HepG2 (cell line): ENCODE measurements around the gene LYRM4. TPM values are rescaled to one million over a fixed set of nuclear protein-coding genes. Genes with fewer than 3 reads are reported as not detected.

Source experiments
- ATAC-seq: fragments of 200-7000 bp; cut with Tn5 transposase; 3 replicates; pipeline ENCODE4 v1.9.1; 2020; ENCODE audit warnings: mild to moderate bottlenecking, moderate library complexity
- BruUV-seq: library from RNA; stranded (reverse); fragments of 400-500 nt; replicated peaks from 2 replicates; lab custom pipeline; 2021; lab: Mats Ljungman, UMichigan
- CTCF ChIA-PET: fragments of 300-600 bp; formaldehyde crosslinking; extraction: SDS; loops from one replicate; lab custom pipeline; 2021; ENCODE audit warnings: low total read pairs, inconsistent platforms, low intra/inter-chr PET ratio; lab: Yijun Ruan, JAX
- POLR2A ChIA-PET: fragments of 350-600 bp; sonication (Branson Sonifier 250); formaldehyde crosslinking; loops from one replicate; lab custom pipeline; 2020; ENCODE audit warnings: antibody characterized with exemption, inconsistent platforms; lab: Yijun Ruan, JAX
- DNase-seq: peaks from one replicate; pipeline ENCODE4 v3.0.0-alpha.2; 2015; ENCODE audit warnings: low spot score
- FAIRE-seq: peaks from 3 replicates; lab custom pipeline; 2011; peaks lifted over from hg19 to GRCh38; lab: Jason Lieb, UNC
- H2AFZ ChIP-seq: one replicate; pipeline ENCODE4 v1.6.1; 2011; ENCODE audit warnings: low read length, inconsistent platforms
- H3K27ac ChIP-seq: fragments of 300-600 bp; 3 replicates; pipeline ENCODE4 v1.8.0; 2011; ENCODE audit warnings: mixed run types, mild to moderate bottlenecking, mixed read lengths, low read length, inconsistent platforms; ENCODE audit not compliant: insufficient read depth; ENCODE audit errors: extremely low read length
- H3K27me3 ChIP-seq, 2 experiments: fragments of 200-600 bp in 1 of 2; 2 replicates in 1 of 2; 3 replicates in 1 of 2; pipeline versions ENCODE4 v1.6.0 to v1.8.0; 2011; ENCODE audit warnings: low read length in 2 of 2, mild to moderate bottlenecking in 2 of 2, moderate library complexity in 2 of 2, inconsistent platforms in 1 of 2; ENCODE audit not compliant: insufficient read depth in 2 of 2, control insufficient read depth in 1 of 2
- H3K36me3 ChIP-seq, 2 experiments: fragments of 200-600 bp in 1 of 2; replicated peaks in 1 of 2; 2 replicates in 1 of 2; 3 replicates in 1 of 2; pipeline versions ENCODE4 v1.5.1 to v1.8.0; 2011; ENCODE audit warnings: low read length in 2 of 2, inconsistent platforms in 1 of 2; ENCODE audit not compliant: insufficient read depth in 2 of 2, control insufficient read depth in 1 of 2
- H3K4me1 ChIP-seq: 2 replicates; pipeline ENCODE4 v1.5.1; 2012; ENCODE audit warnings: low read length, inconsistent platforms; ENCODE audit not compliant: insufficient read depth
- H3K4me2 ChIP-seq: 2 replicates; pipeline ENCODE4 v1.6.0; 2011; ENCODE audit warnings: low read depth, low read length, inconsistent platforms
- H3K4me3 ChIP-seq, 3 experiments: fragments of 200-600 bp in 1 of 3; sonication (generic), shearing (Covaris generic) in 1 of 3; replicated peaks in 1 of 3; 2 replicates each; pipeline ENCODE4 v1.5.1; 2011 to 2016; ENCODE audit warnings: low read length in 3 of 3, inconsistent platforms in 2 of 3, low read depth in 2 of 3, mild to moderate bottlenecking in 2 of 3, control low read depth in 1 of 3, mixed read lengths in 1 of 3; ENCODE audit not compliant: insufficient read depth in 1 of 3
- H3K79me2 ChIP-seq: one replicate; pipeline ENCODE4 v1.6.1; 2011; ENCODE audit warnings: low read length, inconsistent platforms; ENCODE audit not compliant: insufficient read depth
- H3K9ac ChIP-seq: 2 replicates; pipeline ENCODE4 v1.6.0; 2011; ENCODE audit warnings: mild to moderate bottlenecking, low read depth, low read length, inconsistent platforms; ENCODE audit not compliant: insufficient read depth
- H3K9me3 ChIP-seq: 2 replicates; pipeline ENCODE4 v1.5.1; 2012; ENCODE audit warnings: mild to moderate bottlenecking, low read length
- H4K20me1 ChIP-seq: 2 replicates; pipeline ENCODE4 v1.6.0; 2011; ENCODE audit warnings: inconsistent platforms, mild to moderate bottlenecking, low read length, moderate library complexity; ENCODE audit not compliant: insufficient read depth
- BHLHE40 ChIP-seq: IDR thresholded peaks from 2 replicates; pipeline ENCODE4 v1.6.1; 2011; ENCODE audit warnings: low read length, improper control_type of control experiment
- CREB3 ChIP-seq: sonication (generic); formaldehyde crosslinking; IDR thresholded peaks from 2 replicates; pipeline ENCODE4 v1.5.0; 2020; ENCODE audit warnings: missing genetic modification reagents
- DZIP1 ChIP-seq: sonication (generic); formaldehyde crosslinking; IDR thresholded peaks from 2 replicates; pipeline ENCODE4 v1.5.0; 2020; ENCODE audit warnings: mild to moderate bottlenecking, missing genetic modification reagents
- ELK4 ChIP-seq: sonication (generic); formaldehyde crosslinking; IDR thresholded peaks from 2 replicates; pipeline ENCODE4 v1.9.0; 2021; ENCODE audit warnings: missing genetic modification reagents, borderline replicate concordance
- HOXA7 ChIP-seq: sonication (generic); formaldehyde crosslinking; IDR thresholded peaks from 2 replicates; pipeline ENCODE4 v1.8.1; 2022; ENCODE audit warnings: mild to moderate bottlenecking, missing genetic modification reagents, moderate library complexity
- POGK ChIP-seq: sonication (generic); formaldehyde crosslinking; conservative IDR thresholded peaks from 2 replicates; pipeline ENCODE4 v1.8.0; 2022; ENCODE audit warnings: mild to moderate bottlenecking, moderate library complexity, missing genetic modification reagents
- PRMT3 ChIP-seq: sonication (generic); formaldehyde crosslinking; IDR thresholded peaks from 2 replicates; pipeline ENCODE4 v1.8.1; 2022; ENCODE audit warnings: low read depth, mild to moderate bottlenecking, moderate library complexity, missing genetic modification reagents, borderline replicate concordance
- RBM39 ChIP-seq: fragments of 200-400 bp; formaldehyde crosslinking; IDR thresholded peaks from one replicate; pipeline ENCODE4 v1.6.1; 2018; ENCODE audit warnings: antibody characterized with exemption, mild to moderate bottlenecking, low read depth, low read length; ENCODE audit not compliant: poor library complexity, severe bottlenecking
- SALL1 ChIP-seq: sonication (generic); formaldehyde crosslinking; IDR thresholded peaks from 2 replicates; pipeline ENCODE4 v1.8.0; 2022; ENCODE audit warnings: mild to moderate bottlenecking, missing genetic modification reagents
- ZBTB20 ChIP-seq: sonication (generic); formaldehyde crosslinking; IDR thresholded peaks from 2 replicates; pipeline ENCODE4 v1.8.1; 2023; ENCODE audit warnings: missing genetic modification reagents, low read depth, mild to moderate bottlenecking, borderline replicate concordance
- ZFY ChIP-seq: sonication (generic); formaldehyde crosslinking; IDR thresholded peaks from 2 replicates; pipeline ENCODE4 v1.4.0; 2020; ENCODE audit warnings: missing genetic modification reagents
- ZKSCAN5 ChIP-seq: sonication (generic); formaldehyde crosslinking; IDR thresholded peaks from 2 replicates; pipeline ENCODE4 v1.5.1; 2020; ENCODE audit warnings: mild to moderate bottlenecking, missing genetic modification reagents
- ZNF382 ChIP-seq: sonication (generic); formaldehyde crosslinking; IDR thresholded peaks from 2 replicates; pipeline ENCODE4 v1.5.0; 2020; ENCODE audit warnings: missing genetic modification reagents, mild to moderate bottlenecking, borderline replicate concordance
- ZNF572 ChIP-seq: sonication (generic); formaldehyde crosslinking; IDR thresholded peaks from 2 replicates; pipeline ENCODE4 v1.5.1; 2020; ENCODE audit warnings: mild to moderate bottlenecking, missing genetic modification reagents
- ZNF691 ChIP-seq: sonication (generic); formaldehyde crosslinking; IDR thresholded peaks from 2 replicates; pipeline ENCODE4 v1.4.0; 2020; ENCODE audit warnings: missing genetic modification reagents, low read depth, mild to moderate bottlenecking, borderline replicate concordance
- ZNF780A ChIP-seq: sonication (generic); formaldehyde crosslinking; IDR thresholded peaks from 2 replicates; pipeline ENCODE4 v1.8.0; 2022; ENCODE audit warnings: mild to moderate bottlenecking, missing genetic modification reagents, moderate library complexity
- WGBS: methylation state at CpG from one replicate; pipeline ENCODE4 v1.1.6; 2017; ENCODE audit warnings: low lambda C conversion rate; 5-methylcytosine and 5-hydroxymethylcytosine counted together
- in situ Hi-C: cut with HindIII; loops from 2 replicates; pipeline ENCODE4 v1.10.0; 2017; ENCODE audit warnings: low pct_unique_long_range_greater_than_20kb; ENCODE audit not compliant: extremely low pct_ligation_motif_present
- intact Hi-C: fragments of 100-400 bp; cut with micrococcal nuclease; formaldehyde crosslinking; loops from one replicate; pipeline ENCODE4 v1.10.0; 2022; ENCODE audit not compliant: unreplicated experiment
- polyA plus RNA-seq, 8 experiments: library from polyadenylated mRNA; depleted of rRNA in 3 of 8; stranded (reverse) in 7 of 8; unstranded in 1 of 8; fragments of >200 nt; fragmentation: Illumina TruSeq in 4 of 8; extraction: Trizol in 4 of 8; gene quantifications; 2 replicates each; pipeline versions ENCODE4 v1.2.1 to v1.2.3, GENCODE V29; 2011 to 2016; ENCODE audit warnings: low read depth in 4 of 8, missing spikeins in 1 of 8, mixed read lengths in 1 of 8; ENCODE audit not compliant: insufficient read depth in 1 of 8
- total RNA-seq, 5 experiments: library from RNA; depleted of rRNA; stranded (reverse); fragments of >200 nt; fragmentation: Illumina TruSeq; extraction: Trizol; gene quantifications; 2 replicates each; pipeline ENCODE4 v1.2.3, GENCODE V29; 2016; ENCODE audit warnings: low read depth in 1 of 5

The LYRM4 gene
- total and polyA plus RNA-seq, 2 of the 13 experiments (the other 11 are each of a cell fraction or from before 2014, with no cell fraction given) = 64.6 to 67.5 TPM

- no peaks in the 10 kb centered on the region for H3K27me3 ChIP-seq
- 100% methylated on average over 1 of the region's 1 CpG for whole genome bisulfite sequencing
- H3K36me3 ChIP-seq = peaks cover 9 to 33% of the 10 kb centered on the region in 2 experiments
- TF ChIP-seq ZNF691 (CRISPR knock-in tag) (no peak), ZNF780A (no peak), ZKSCAN5 (CRISPR knock-in tag) (no peak), RBM39 (no peak), ZBTB20 (CRISPR knock-in tag) (no peak), ELK4 (CRISPR knock-in tag) (no peak), PRMT3 (CRISPR knock-in tag) (no peak), SALL1 (CRISPR knock-in tag) (no peak), ZNF382 (CRISPR knock-in tag) (no peak), ZFY (no peak), ZNF572 (CRISPR knock-in tag) (no peak), HOXA7 (no peak), CREB3 (CRISPR knock-in tag) (no peak), DZIP1 (no peak), POGK (CRISPR knock-in tag) (no peak), BHLHE40 (no peak)
- POLR2A ChIA-PET = no interaction called here
- in situ Hi-C loops = no loop called here
- no peak overlapping the region for H3K9ac ChIP-seq
- H4K20me1 ChIP-seq = no peaks in the 10 kb centered on the region
- no peak overlapping the region for H3K27ac ChIP-seq
- peaks cover 28% of the 10 kb centered on the region for H3K4me1 ChIP-seq
- peaks cover 7% of the 10 kb centered on the region for H3K79me2 ChIP-seq
- no peak for FAIRE-seq
- H3K4me2 ChIP-seq = no peak overlapping the region
- no TSS peak for BruUV-seq
- CTCF ChIA-PET = no interaction called here
- H2AFZ ChIP-seq = no peak overlapping the region
- no peak overlapping the region for H3K4me3 ChIP-seq
- intact Hi-C loops = no loop called here
- DNase-seq = no peak
- no peaks in the 10 kb centered on the region for H3K9me3 ChIP-seq
- ATAC-seq = no peak
These were observed 22.4 kb downstream of the LYRM4 start for GRCh38 chr6:5238336-5238735.
